ENCODE measurements around the gene OVAAL. TPM values are rescaled to one million over a fixed set of nuclear protein-coding genes. Genes with fewer than 3 reads are reported as not detected.

Gene OVAAL
- total and polyA plus RNA-seq, 2 of the 8 experiments (the other 6 are each of a cell fraction or from before 2014, with no cell fraction given): not detected

- no peak for TF ChIP-seq CHD7 (IDR thresholded peaks at IDR 0.05; ENCODE audit: insufficient replicate concordance, low read length)
These were observed 28.3 kb upstream of the OVAAL start (continued) for GRCh38 chr1:180530501-180530900.
